Glomerular visceral epithelial cell (primary cell): ENCODE data around the gene PRKAB2.
"Not testable (repeated sequence)": the region's sequence is repeated elsewhere in the genome, so short reads cannot be mapped to it uniquely, and the experiment has no call there.

Source experiments
- DNase-seq: peaks from one replicate; pipeline ENCODE4 v3.0.0-alpha.2; 2016; ENCODE audit errors: extremely low spot score

PRKAB2 gene

DNA sequence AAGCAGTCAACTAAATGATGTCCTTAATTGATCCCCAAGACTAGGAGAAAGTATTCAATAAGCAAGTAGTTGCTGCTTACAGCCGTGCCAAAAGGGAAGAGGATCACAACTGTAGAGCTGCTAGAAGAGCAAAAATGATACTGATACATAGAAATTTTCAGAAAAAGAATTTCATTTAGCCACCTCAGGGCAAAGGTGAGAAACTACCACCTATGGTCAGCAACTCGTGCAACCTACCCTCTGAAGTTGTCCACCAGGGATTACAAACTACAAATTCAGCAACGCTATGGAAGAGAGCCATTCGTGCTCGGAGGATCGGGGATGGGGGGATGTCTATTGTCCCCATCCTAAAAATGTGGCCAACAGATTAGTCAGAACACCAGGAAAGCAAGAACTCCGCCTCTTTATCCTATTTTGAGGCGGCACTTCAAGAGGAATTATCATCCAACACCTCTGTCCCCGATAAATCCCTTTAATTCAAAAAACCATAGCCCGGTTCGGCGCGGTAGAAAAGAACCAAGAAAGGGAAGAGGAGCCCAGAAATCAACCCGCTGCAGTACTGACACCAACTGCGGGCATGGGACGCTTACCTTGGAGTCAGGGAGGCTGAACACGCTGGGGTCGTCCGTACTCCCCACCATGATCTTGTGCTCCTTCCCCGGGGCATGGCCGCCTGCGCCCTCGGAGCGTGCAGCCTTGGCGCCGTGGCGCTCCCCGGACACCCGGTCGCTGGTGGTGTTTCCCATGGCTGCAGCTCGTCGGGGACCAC lies 687 bp downstream of the PRKAB2 start:
- DNase-seq: peak; percentile 13

DNA sequence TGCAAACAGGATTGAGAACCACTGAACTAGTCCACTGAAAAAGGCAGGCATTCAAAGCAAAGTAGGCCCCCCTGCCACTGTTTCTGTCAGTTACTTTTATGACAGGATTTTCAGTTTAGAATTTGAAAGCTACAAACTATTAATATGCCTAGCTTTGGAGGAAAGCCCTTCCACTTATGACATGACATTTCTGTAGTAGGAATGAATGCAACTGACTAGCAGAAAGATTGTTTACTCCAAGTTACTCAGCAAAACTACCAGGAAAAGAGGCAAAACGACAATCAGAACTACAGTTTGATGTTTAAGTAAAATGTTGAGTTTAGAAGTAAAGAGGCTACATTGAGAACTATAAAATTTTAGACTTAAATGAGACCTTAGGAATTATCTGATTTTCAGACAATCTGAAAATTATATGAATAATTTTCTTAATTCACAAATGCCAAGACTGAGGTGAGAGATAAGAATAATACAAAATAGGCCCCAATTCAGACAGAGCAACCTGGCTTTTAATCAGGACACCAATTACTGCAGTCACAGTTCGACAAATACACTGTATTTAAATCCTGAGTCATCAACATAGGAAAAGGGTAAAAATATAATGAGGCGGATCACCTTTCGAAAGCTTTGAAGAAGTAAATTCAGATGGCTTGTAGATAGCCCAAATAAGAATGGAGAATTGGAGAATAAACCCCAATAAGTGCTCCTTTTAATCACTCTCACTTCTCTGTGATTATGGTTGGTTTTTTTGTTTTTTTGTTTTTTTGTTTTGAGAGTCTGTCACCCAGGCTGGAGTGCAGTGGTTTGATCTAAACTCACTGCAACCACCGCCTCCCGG lies 2.2 kb downstream of the PRKAB2 start:
- no peak for DNase-seq

DNA sequence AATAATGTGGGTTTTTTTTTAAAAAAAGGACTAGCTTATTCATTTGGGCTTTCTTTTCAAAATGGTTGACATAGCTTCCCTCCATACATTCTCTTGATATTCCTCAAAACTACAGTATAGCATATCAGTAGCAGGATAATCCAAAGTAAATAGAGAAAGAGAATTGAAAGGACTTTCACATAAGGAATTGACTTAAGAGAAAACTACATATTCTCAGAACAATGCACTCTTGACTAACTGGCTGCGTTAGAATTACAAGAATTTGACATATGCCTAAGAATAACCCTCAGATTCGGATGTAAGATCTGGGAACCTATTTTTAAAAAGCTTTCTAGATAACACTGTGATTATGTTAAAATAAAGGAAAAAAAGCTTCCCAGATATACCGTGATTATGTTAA lies 3.1 kb downstream of the PRKAB2 start:
- no peak for DNase-seq

DNA sequence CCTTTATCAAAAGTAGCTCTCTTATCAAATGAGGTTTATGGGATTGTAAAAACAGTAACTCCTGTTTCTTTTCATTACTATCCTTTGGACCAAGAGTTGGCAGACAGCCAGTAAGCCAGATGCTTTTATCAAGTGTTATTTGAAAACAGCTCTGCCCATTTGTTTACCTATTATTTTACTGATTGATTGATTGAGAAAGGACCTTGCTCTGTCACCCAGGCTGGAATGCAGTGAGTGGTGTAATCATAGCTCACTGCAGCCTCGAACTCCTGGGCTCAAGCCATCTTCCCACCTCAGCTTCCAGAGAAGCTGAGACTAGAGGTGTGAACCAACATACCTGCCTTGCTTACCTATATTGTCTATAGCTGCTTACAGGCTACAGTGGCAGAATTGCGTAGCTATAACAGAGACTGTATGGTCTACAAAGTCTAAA lies 3.6 kb downstream of the PRKAB2 start:
- DNase-seq: peak; percentile 21

DNA sequence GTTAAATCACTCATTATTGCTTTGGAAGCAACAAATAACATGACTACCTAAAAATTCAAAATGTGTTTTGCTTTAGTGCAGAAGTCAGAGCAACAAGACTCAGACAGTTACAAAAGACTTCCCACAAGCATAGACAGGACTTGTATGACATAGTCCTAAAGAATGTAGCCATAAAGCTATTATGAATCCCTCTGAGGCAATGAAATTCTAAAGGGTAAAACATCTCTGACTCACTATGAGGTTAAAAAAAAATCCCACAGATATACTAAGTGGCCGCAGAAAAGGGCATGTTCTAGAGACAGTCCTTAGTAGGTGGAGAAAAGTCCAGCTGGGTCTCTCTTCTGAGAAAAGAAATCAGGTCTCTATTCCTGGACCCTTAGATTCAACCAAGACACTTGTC lies 4.9 kb downstream of the PRKAB2 start:
- peak; percentile 88 for DNase-seq

GRCh38 chr1:147163019-147163418 lies 9.3 kb downstream of the PRKAB2 start:
- no peak for DNase-seq

- DNase-seq: no peak
These were observed 10.2 kb downstream of the PRKAB2 start for GRCh38 chr1:147162093-147162492.

DNA sequence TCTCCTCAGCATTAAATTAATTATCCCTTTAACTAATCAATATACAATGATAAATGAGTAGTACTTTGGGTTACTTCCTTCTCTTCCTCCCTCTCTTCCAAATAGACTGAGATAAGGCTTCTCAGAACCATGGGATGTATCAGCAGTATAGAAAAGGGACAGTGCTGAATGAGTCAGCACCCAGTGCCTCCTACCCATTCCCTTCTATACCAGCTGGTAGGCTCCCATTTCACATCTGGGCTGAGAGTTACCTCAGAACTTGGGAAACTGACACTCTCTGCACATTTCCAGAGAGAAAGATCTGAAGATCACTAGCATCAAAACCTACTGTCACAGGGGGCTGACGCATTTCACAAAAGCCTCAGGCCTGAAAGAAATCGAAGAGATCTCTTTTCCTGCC lies 15.2 kb downstream of the PRKAB2 start:
- not testable (repeated sequence) for DNase-seq

DNA sequence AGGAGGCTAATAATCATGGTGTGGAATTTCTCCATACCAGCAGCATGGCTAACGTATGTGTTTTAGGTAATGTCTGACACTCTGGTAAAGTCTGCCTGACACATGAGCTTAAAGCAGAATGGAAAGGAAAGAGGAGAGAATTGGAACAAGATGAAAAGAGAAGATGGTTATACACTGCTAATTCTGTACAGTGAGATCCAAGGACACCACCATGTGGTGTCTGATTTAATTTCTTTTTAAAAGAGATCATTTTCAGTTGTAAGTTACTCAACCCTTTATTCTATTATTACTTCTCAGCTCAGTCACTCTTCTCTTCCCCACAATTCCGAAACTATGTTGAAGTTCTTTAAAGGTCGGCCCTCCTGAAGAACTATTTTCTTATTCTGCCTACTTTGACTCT lies 15.6 kb downstream of the PRKAB2 start:
- DNase-seq: no peak

DNA sequence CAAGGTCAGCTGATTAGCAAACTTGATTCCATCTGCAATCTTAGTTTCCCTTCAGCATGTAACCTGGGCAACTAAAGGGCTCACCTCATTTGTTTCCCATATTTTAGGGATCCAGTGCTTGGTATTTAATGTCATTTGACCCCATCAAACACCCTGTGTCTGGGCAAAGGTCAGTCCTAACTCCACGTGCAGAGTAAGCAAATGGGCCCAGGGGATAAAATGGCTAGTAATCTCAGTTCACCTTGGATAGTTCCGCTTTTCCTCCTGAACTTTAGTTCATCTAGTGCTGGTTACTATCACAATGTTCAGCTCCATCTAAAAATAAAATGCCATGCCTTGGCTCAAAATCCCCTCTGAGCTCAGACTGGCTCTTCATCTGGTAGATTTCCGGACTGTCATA lies 19.5 kb downstream of the PRKAB2 start:
- no peak for DNase-seq

GRCh38 chr1:147151244-147151643 lies 21.0 kb downstream of the PRKAB2 start:
- DNase-seq: no peak

GRCh38 chr1:147142886-147143285 lies 29.4 kb downstream of the PRKAB2 start:
- no peak for DNase-seq

DNA sequence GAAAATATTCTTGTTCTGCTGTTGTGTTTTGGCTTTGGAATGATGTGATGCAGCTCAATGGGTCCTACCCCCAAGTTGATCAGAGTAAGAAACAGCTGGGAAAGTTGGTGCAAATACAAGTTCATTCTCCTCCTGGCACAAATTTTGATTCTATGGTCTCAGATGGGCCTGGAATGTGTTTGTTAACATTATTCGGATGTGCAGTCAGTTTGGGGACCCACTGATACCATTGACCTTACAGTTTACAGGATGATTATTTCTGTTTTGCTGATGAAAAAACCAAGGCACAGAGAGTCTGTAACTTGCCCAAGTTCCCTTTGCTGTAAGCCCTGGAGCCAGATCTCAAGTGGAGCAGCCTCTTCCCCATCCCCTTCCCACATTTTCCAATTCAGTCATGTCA lies 41.5 kb downstream of the PRKAB2 start:
- DNase-seq: not testable (repeated sequence)

DNA sequence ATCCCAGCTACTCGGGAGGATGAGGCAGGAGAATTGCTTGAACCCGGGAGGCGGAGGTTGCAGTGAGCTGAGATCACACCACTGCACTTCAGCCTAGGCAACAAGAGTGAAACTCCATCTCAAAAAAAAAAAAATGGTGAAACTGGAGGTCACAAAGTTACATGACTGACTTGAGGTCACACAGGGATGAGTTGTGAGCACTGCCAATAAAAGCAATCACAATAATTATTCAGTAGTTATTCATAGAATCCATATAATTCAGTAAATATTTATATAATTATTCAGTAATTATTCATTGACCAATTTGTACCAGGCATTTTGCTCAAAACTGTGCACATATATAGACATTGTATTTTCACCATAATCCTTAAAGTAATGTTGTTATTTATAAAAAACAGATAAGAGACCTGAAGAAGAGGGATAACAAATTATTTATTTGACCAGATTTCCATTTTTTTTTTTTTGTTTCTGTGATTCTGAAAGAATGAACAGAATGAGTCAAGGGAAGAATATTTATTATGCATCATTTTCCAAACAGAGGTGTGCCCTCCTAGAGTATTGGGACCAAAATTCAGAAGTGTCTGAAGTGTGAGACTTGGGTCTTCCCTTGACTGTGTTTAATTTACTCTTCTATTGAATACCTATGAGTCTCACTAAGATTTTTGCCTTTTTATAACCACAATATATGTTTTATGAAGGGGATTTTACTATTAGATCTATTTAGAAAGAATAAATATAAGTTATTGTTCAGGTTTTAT lies 43.0 kb downstream of the PRKAB2 start:
- DNase-seq: no peak

DNA sequence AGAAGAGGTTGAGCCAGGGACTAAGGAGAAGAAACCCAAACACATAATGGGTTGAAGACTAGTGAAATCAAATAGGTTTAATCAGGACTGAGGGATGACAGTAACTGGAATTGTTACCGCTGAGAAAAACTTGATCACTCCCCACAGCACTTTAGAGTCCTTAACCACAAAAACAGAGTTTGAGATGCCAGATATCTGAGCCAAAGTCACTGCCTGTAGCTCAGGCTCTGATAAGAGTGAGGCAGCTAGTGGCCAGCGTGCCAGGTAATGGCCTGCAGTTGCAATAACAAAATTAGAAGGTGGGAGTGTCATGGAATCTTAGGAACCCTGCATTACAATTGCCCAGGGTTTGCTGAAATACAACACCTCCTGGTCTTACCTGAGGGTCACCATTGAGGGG lies 48.0 kb downstream of the PRKAB2 start:
- no peak for DNase-seq

DNA sequence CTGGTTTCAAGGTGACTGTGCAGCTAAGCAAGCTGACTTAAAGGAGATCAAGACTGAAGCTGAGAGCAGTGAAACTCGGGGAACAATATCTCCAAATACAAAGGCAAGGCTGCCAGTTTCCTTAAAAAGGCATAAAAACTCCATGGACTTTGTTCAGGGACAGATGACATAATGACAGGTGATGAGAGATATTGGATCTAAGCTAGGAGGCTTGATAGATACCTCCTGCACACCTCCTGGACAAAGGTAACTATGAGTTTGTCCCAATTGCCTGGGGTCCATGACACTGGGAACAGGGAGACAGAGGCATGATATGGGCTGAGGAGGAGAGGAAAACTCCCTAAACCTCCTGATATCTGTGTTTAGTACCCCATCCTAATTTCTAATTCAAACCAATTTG lies 55.2 kb downstream of the PRKAB2 start:
- no peak for DNase-seq

GRCh38 chr1:147115496-147115895 lies 56.8 kb downstream of the PRKAB2 start:
- no peak for DNase-seq

- DNase-seq: not testable (repeated sequence)
These were observed 57.2 kb downstream of the PRKAB2 start for GRCh38 chr1:147115079-147115478.

- DNase-seq: not testable (repeated sequence)
These were observed 57.9 kb downstream of the PRKAB2 start for GRCh38 chr1:147114353-147114752.

- no peak for DNase-seq
These were observed 60.7 kb downstream of the PRKAB2 start for GRCh38 chr1:147111381-147112130.

DNA sequence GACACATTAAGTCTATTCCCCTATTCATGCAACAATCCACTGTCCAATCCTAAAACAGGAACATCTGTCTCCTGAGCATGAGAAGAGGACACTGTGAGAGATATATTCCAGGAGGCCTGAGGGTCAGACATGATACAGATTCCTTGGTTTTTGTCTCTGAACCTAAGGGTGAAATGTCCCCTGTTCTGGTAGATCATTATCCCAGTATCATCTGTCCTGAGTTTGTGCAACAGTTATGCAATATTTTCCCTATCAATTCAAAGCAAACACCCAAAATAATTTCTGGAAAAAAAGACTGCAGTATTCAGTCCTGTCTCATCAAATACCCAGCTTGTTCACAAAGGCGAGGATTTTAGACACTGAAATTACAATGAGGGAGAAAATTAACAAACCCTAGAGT lies 61.4 kb downstream of the PRKAB2 start:
- DNase-seq: no peak

GRCh38 chr1:147110434-147110833 lies 61.8 kb downstream of the PRKAB2 start:
- DNase-seq: no peak
